Keratinocyte (primary cell): ENCODE results near the gene PALD1. TPM values are rescaled to one million over a fixed set of nuclear protein-coding genes. Genes with fewer than 3 reads are reported as not detected.

Experiments used
- DNase-seq: peaks from one replicate; pipeline ENCODE4 v3.0.0-alpha.2; 2011; ENCODE audit warnings: low read depth, missing footprints, low spot score
- FAIRE-seq: peaks from 2 replicates; lab custom pipeline; 2011; peaks lifted over from hg19 to GRCh38; lab: Jason Lieb, UNC
- H2AFZ ChIP-seq: 2 replicates; pipeline ENCODE4 v1.6.0; 2012; ENCODE audit warnings: low read length, control low read depth, inconsistent platforms; ENCODE audit not compliant: control insufficient read depth
- H3K27ac ChIP-seq: 2 replicates; pipeline ENCODE4 v1.5.1; 2011; ENCODE audit warnings: low read length; ENCODE audit not compliant: control insufficient read depth, insufficient read depth
- H3K27me3 ChIP-seq: 3 replicates; pipeline ENCODE4 v1.6.0; 2011; ENCODE audit warnings: low read length; ENCODE audit not compliant: control insufficient read depth, insufficient read depth; ENCODE audit errors: extremely low read depth
- H3K36me3 ChIP-seq, 2 experiments: 2 replicates in 1 of 2; 3 replicates in 1 of 2; pipeline ENCODE4 v1.5.1; 2011; ENCODE audit warnings: low read length in 2 of 2, mild to moderate bottlenecking in 1 of 2; ENCODE audit not compliant: control insufficient read depth in 2 of 2, insufficient read depth in 2 of 2; ENCODE audit errors: extremely low read depth in 1 of 2
- H3K4me1 ChIP-seq: 3 replicates; pipeline ENCODE4 v1.5.1; 2011; ENCODE audit warnings: low read length; ENCODE audit not compliant: control insufficient read depth, insufficient read depth; ENCODE audit errors: extremely low read depth
- H3K4me2 ChIP-seq: 3 replicates; pipeline ENCODE4 v1.6.0; 2011; ENCODE audit warnings: low read depth, low read length; ENCODE audit not compliant: control insufficient read depth, insufficient read depth; ENCODE audit errors: extremely low read depth
- H3K4me3 ChIP-seq, 3 experiments: fragments of 200-600 bp in 1 of 3; sonication (generic) in 1 of 3; 2 replicates in 2 of 3; 3 replicates in 1 of 3; pipeline ENCODE4 v1.5.1; 2011 to 2016; ENCODE audit warnings: low read length in 3 of 3, mild to moderate bottlenecking in 3 of 3, control low read depth in 2 of 3, inconsistent platforms in 1 of 3, low read depth in 1 of 3, mixed read lengths in 1 of 3, mixed run types in 1 of 3, moderate library complexity in 1 of 3; ENCODE audit not compliant: control insufficient read depth in 2 of 3, insufficient read depth in 2 of 3; ENCODE audit errors: extremely low read depth in 1 of 3
- H3K79me2 ChIP-seq: 2 replicates; pipeline ENCODE4 v1.6.0; 2012; ENCODE audit warnings: low read length; ENCODE audit not compliant: control insufficient read depth, insufficient read depth
- H3K9ac ChIP-seq: 3 replicates; pipeline ENCODE4 v1.6.0; 2011; ENCODE audit warnings: low read length; ENCODE audit not compliant: control insufficient read depth, insufficient read depth; ENCODE audit errors: extremely low read depth
- H3K9me1 ChIP-seq: 3 replicates; pipeline ENCODE4 v1.6.0; 2011; ENCODE audit warnings: low read length; ENCODE audit not compliant: control insufficient read depth, insufficient read depth; ENCODE audit errors: extremely low read depth
- H3K9me3 ChIP-seq: 2 replicates; pipeline ENCODE4 v1.5.1; 2012; ENCODE audit warnings: low read depth, low read length; ENCODE audit not compliant: control insufficient read depth
- H4K20me1 ChIP-seq: 3 replicates; pipeline ENCODE4 v1.6.0; 2011; ENCODE audit warnings: low read length; ENCODE audit not compliant: control insufficient read depth, insufficient read depth; ENCODE audit errors: extremely low read depth
- CTCF ChIP-seq, 3 experiments: IDR thresholded peaks in 1 of 3; conservative IDR thresholded peaks in 1 of 3; optimal IDR thresholded peaks in 1 of 3; 2 replicates in 2 of 3; 3 replicates in 1 of 3; pipeline versions ENCODE3 to v1.5.1; 2011; ENCODE audit warnings: low read length in 3 of 3, mild to moderate bottlenecking in 3 of 3, moderate library complexity in 2 of 3, control low read depth in 1 of 3, inconsistent platforms in 1 of 3; ENCODE audit not compliant: insufficient read depth in 2 of 3; ENCODE audit errors: extremely low read depth in 1 of 3
- EZH2 ChIP-seq: IDR thresholded peaks from one replicate; pipeline ENCODE4 v1.6.1; 2012; ENCODE audit warnings: inconsistent platforms, mild to moderate bottlenecking, low read length, moderate library complexity
- dilution Hi-C: fragments of 300-500 bp; cut with MboI; formaldehyde crosslinking; loops from one replicate; pipeline ENCODE4 v1.7.0; 2020; ENCODE audit warnings: low sequenced_read_pairs; ENCODE audit not compliant: extremely low pct_ligation_motif_present
- polyA plus RNA-seq, 5 experiments: library from polyadenylated mRNA; depleted of rRNA in 3 of 5; stranded (reverse) in 3 of 5; stranded (forward) in 1 of 5; unstranded in 1 of 5; fragments of >200 nt; gene quantifications; 1 replicate in 1 of 5; 2 replicates in 3 of 5; 3 replicates in 1 of 5; pipeline versions ENCODE4 v1.2.1 to v1.2.3, GENCODE V29; 2011 to 2012; ENCODE audit warnings: missing spikeins in 2 of 5, low read depth in 1 of 5, low replicate concordance in 1 of 5

The PALD1 gene
- polyA plus RNA-seq, 1 donor (not counting 4 experiments of a cell fraction or from before 2014, with no cell fraction given), result 0.83 TPM

DNA sequence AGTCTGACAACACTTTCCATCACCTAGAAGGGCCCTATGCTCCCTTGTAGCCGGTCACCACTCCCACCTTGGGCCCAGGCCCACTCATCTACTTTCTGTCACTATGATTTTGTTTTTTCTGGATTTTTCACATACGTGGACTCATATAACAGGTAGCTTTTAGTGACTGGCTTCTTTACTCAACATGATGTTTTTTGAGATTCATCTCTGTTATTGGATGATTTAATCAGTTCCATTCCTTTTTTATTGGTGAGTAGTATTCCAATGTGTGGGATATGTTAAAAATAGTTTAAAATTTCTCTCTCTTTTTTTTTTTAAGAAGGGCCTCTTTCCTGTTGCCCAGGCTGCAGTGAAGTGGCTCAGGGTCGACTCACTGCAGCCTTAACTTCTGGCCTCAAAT is 9.3 kb downstream of the PALD1 start:
- dilution Hi-C loops, result no loop called here
- Histone ChIP-seq H3K79me2 (no peaks in the 10 kb centered on the region), H3K27me3 (no peaks in the 10 kb centered on the region), H3K4me2 (no peak overlapping the region), H3K9me1 (no peaks in the 10 kb centered on the region), H3K9me3 (no peaks in the 10 kb centered on the region), H4K20me1 (no peaks in the 10 kb centered on the region), H3K27ac (no peak overlapping the region), H3K9ac (no peak overlapping the region), H3K4me3 (no peak overlapping the region), H2AFZ (no peak overlapping the region), H3K36me3 (peaks cover 0 to 3% of the 10 kb centered on the region in 2 experiments), H3K4me1 (peaks cover 1% of the 10 kb centered on the region)
- TF ChIP-seq CTCF (optimal IDR thresholded peaks at IDR 0.05 in 1 of 3, IDR thresholded peaks at IDR 0.05 in 1 of 3, conservative IDR thresholded peaks at IDR 0.05 in 1 of 3; ENCODE audit: extremely low read depth in 1 of 3, insufficient read depth in 2 of 3, low read length in 3 of 3), result no peak
- no peak for TF ChIP-seq EZH2
- DNase-seq, result no peak
- FAIRE-seq, result no peak

- no peaks in the 10 kb centered on the region for H3K79me2 ChIP-seq
- no peak overlapping the region for H3K4me2 ChIP-seq
- H3K9me1 ChIP-seq, result no peaks in the 10 kb centered on the region
- TF ChIP-seq CTCF (optimal IDR thresholded peaks at IDR 0.05 in 1 of 3, IDR thresholded peaks at IDR 0.05 in 1 of 3, conservative IDR thresholded peaks at IDR 0.05 in 1 of 3; ENCODE audit: extremely low read depth in 1 of 3, insufficient read depth in 2 of 3, low read length in 3 of 3) (no peak), EZH2 (no peak)
- H3K4me3 ChIP-seq, result no peak overlapping the region
- H3K27me3 ChIP-seq, result no peaks in the 10 kb centered on the region
- dilution Hi-C loops, result no loop called here
- no peak overlapping the region for H2AFZ ChIP-seq
- H3K4me1 ChIP-seq, result peaks cover 11% of the 10 kb centered on the region
- no peak overlapping the region for H3K27ac ChIP-seq
- peaks cover 0 to 3% of the 10 kb centered on the region in 2 experiments for H3K36me3 ChIP-seq
- H3K9me3 ChIP-seq, result no peaks in the 10 kb centered on the region
- no peaks in the 10 kb centered on the region for H4K20me1 ChIP-seq
- no peak overlapping the region for H3K9ac ChIP-seq
- no peak for FAIRE-seq
- no peak for DNase-seq
Observed at GRCh38 chr10:70490142-70490541, 11.6 kb downstream of the PALD1 start.
